ENCODE data around the gene CORO2B.

CORO2B gene

GRCh38 chr15:68556139-68556990 lies 22.4 kb upstream of the CORO2B start:
- Histone ChIP-seq H3K27me3 (ENCODE audit: control insufficient read depth in 1 of 2, insufficient read depth in 2 of 2, low read length in 2 of 2) (peaks cover 0 to 27% of the 10 kb centered on the region in 2 donors), H3K9me3 (ENCODE audit: low read length) (no peaks in the 10 kb centered on the region), H3K9ac (ENCODE audit: low read length) (no peak overlapping the region), H3K27ac (ENCODE audit: low read depth, low read length) (no peak overlapping the region), H3K4me3 (ENCODE audit: low read depth in 1 of 2, low read length in 2 of 2) (no peak overlapping the region), H3K36me3 (ENCODE audit: insufficient read depth, low read length) (no peaks in the 10 kb centered on the region), H3K4me1 (ENCODE audit: insufficient read depth, low read length) (peaks cover 6% of the 10 kb centered on the region)

- H3K9ac ChIP-seq (ENCODE audit: low read length) = no peak overlapping the region
- H3K36me3 ChIP-seq (ENCODE audit: insufficient read depth, low read length) = no peaks in the 10 kb centered on the region
- H3K9me3 ChIP-seq (ENCODE audit: low read length) = no peaks in the 10 kb centered on the region
- no peak overlapping the region for H3K4me3 ChIP-seq (ENCODE audit: low read depth in 1 of 2, low read length in 2 of 2)
- peaks cover 6% of the 10 kb centered on the region for H3K4me1 ChIP-seq (ENCODE audit: insufficient read depth, low read length)
- no peak overlapping the region for H3K27ac ChIP-seq (ENCODE audit: low read depth, low read length)
- H3K27me3 ChIP-seq (ENCODE audit: control insufficient read depth in 1 of 2, insufficient read depth in 2 of 2, low read length in 2 of 2) = peaks cover 0 to 29% of the 10 kb centered on the region in 2 donors
Measured at GRCh38 chr15:68557469-68558317, 21.1 kb upstream of the CORO2B start.

- Histone ChIP-seq H3K4me3 (ENCODE audit: low read depth in 1 of 2, low read length in 2 of 2) (peak overlapping the region in 1 of 2 donors; percentile 70), H3K9me3 (ENCODE audit: low read length) (no peaks in the 10 kb centered on the region), H3K36me3 (ENCODE audit: insufficient read depth, low read length) (no peaks in the 10 kb centered on the region), H3K27me3 (ENCODE audit: control insufficient read depth in 1 of 2, insufficient read depth in 2 of 2, low read length in 2 of 2) (peaks cover 0 to 28% of the 10 kb centered on the region in 2 donors), H3K9ac (ENCODE audit: low read length) (no peak overlapping the region), H3K27ac (ENCODE audit: low read depth, low read length) (no peak overlapping the region), H3K4me1 (ENCODE audit: insufficient read depth, low read length) (peaks cover 6% of the 10 kb centered on the region)
Measured at GRCh38 chr15:68558318-68559305, 20.2 kb upstream of the CORO2B start.

GRCh38 chr15:68559345-68560310 lies 19.2 kb upstream of the CORO2B start:
- H3K27me3 ChIP-seq (ENCODE audit: control insufficient read depth in 1 of 2, insufficient read depth in 2 of 2, low read length in 2 of 2) = peaks cover 0 to 23% of the 10 kb centered on the region in 2 donors
- peak overlapping the region; percentile 11 to 70 for H3K4me3 ChIP-seq (ENCODE audit: low read depth in 1 of 2, low read length in 2 of 2)
- H3K9me3 ChIP-seq (ENCODE audit: low read length) = no peaks in the 10 kb centered on the region
- H3K36me3 ChIP-seq (ENCODE audit: insufficient read depth, low read length) = no peaks in the 10 kb centered on the region
- H3K27ac ChIP-seq (ENCODE audit: low read depth, low read length) = no peak overlapping the region
- H3K9ac ChIP-seq (ENCODE audit: low read length) = no peak overlapping the region
- peaks cover 6% of the 10 kb centered on the region for H3K4me1 ChIP-seq (ENCODE audit: insufficient read depth, low read length)

GRCh38 chr15:68560501-68561113 lies 18.2 kb upstream of the CORO2B start:
- Histone ChIP-seq H3K9me3 (ENCODE audit: low read length) (no peaks in the 10 kb centered on the region), H3K27ac (ENCODE audit: low read depth, low read length) (no peak overlapping the region), H3K4me1 (ENCODE audit: insufficient read depth, low read length) (peaks cover 6% of the 10 kb centered on the region), H3K9ac (ENCODE audit: low read length) (no peak overlapping the region), H3K36me3 (ENCODE audit: insufficient read depth, low read length) (no peaks in the 10 kb centered on the region), H3K27me3 (ENCODE audit: control insufficient read depth in 1 of 2, insufficient read depth in 2 of 2, low read length in 2 of 2) (peaks cover 0 to 23% of the 10 kb centered on the region in 2 donors), H3K4me3 (ENCODE audit: low read depth in 1 of 2, low read length in 2 of 2) (no peak overlapping the region)

- Histone ChIP-seq H3K36me3 (ENCODE audit: insufficient read depth, low read length) (no peaks in the 10 kb centered on the region), H3K27ac (ENCODE audit: low read depth, low read length) (no peak overlapping the region), H3K27me3 (ENCODE audit: control insufficient read depth in 1 of 2, insufficient read depth in 2 of 2, low read length in 2 of 2) (peaks cover 0 to 23% of the 10 kb centered on the region in 2 donors), H3K4me3 (ENCODE audit: low read depth in 1 of 2, low read length in 2 of 2) (no peak overlapping the region), H3K9me3 (ENCODE audit: low read length) (no peaks in the 10 kb centered on the region), H3K9ac (ENCODE audit: low read length) (no peak overlapping the region), H3K4me1 (ENCODE audit: insufficient read depth, low read length) (peaks cover 6% of the 10 kb centered on the region)
Measured at GRCh38 chr15:68561171-68561900, 17.5 kb upstream of the CORO2B start.

GRCh38 chr15:68561901-68562300 lies 16.9 kb upstream of the CORO2B start:
- Histone ChIP-seq H3K27me3 (ENCODE audit: control insufficient read depth in 1 of 2, insufficient read depth in 2 of 2, low read length in 2 of 2) (peaks cover 0 to 23% of the 10 kb centered on the region in 2 donors), H3K27ac (ENCODE audit: low read depth, low read length) (no peak overlapping the region), H3K36me3 (ENCODE audit: insufficient read depth, low read length) (no peaks in the 10 kb centered on the region)

GRCh38 chr15:68564173-68564572 lies 14.6 kb upstream of the CORO2B start:
- H3K27ac ChIP-seq (ENCODE audit: low read depth, low read length) = no peak overlapping the region
- H3K4me1 ChIP-seq (ENCODE audit: insufficient read depth, low read length) = peaks cover 3% of the 10 kb centered on the region
- peaks cover 0 to 15% of the 10 kb centered on the region in 2 donors for H3K27me3 ChIP-seq (ENCODE audit: control insufficient read depth in 1 of 2, insufficient read depth in 2 of 2, low read length in 2 of 2)
- H3K9ac ChIP-seq (ENCODE audit: low read length) = no peak overlapping the region
- no peaks in the 10 kb centered on the region for H3K36me3 ChIP-seq (ENCODE audit: insufficient read depth, low read length)
- H3K4me3 ChIP-seq (ENCODE audit: low read depth in 1 of 2, low read length in 2 of 2) = no peak overlapping the region
- no peaks in the 10 kb centered on the region for H3K9me3 ChIP-seq (ENCODE audit: low read length)

More at GRCh38 chr15:68561901-68562300, 16.9 kb upstream of the CORO2B start:
- Histone ChIP-seq H3K9ac (ENCODE audit: low read length) (no peak overlapping the region), H3K4me3 (ENCODE audit: low read depth in 1 of 2, low read length in 2 of 2) (no peak overlapping the region), H3K9me3 (ENCODE audit: low read length) (no peaks in the 10 kb centered on the region), H3K4me1 (ENCODE audit: insufficient read depth, low read length) (peaks cover 6% of the 10 kb centered on the region)

GRCh38 chr15:68565234-68565633 lies 13.6 kb upstream of the CORO2B start:
- Histone ChIP-seq H3K4me3 (ENCODE audit: low read depth in 1 of 2, low read length in 2 of 2) (no peak overlapping the region), H3K36me3 (ENCODE audit: insufficient read depth, low read length) (no peaks in the 10 kb centered on the region), H3K9ac (ENCODE audit: low read length) (no peak overlapping the region), H3K27ac (ENCODE audit: low read depth, low read length) (no peak overlapping the region), H3K9me3 (ENCODE audit: low read length) (no peaks in the 10 kb centered on the region), H3K27me3 (ENCODE audit: control insufficient read depth in 1 of 2, insufficient read depth in 2 of 2, low read length in 2 of 2) (peaks cover 0 to 12% of the 10 kb centered on the region in 2 donors), H3K4me1 (ENCODE audit: insufficient read depth, low read length) (no peaks in the 10 kb centered on the region)
